ENCODE data around the gene IL34.
A peak's percentile ranks its signal among the peaks of the same experiment; 100 is the strongest.

- TF ChIP-seq SMARCE1 (IDR thresholded peaks at IDR 0.05; ENCODE audit: borderline replicate concordance), result no peak
- TF ChIP-seq ZNF784 (CRISPR knock-in tag; IDR thresholded peaks at IDR 0.05; ENCODE audit: borderline replicate concordance), result no peak
- TF ChIP-seq SP5 (CRISPR knock-in tag; IDR thresholded peaks at IDR 0.05; ENCODE audit: borderline replicate concordance, low read depth), result no peak
- TF ChIP-seq ZNF282 (IDR thresholded peaks at IDR 0.05; ENCODE audit: partially characterized antibody), result no peak
- TF ChIP-seq CTCF (CRISPR knock-in tag; IDR thresholded peaks at IDR 0.05), result no peak
- no peak for TF ChIP-seq POLR2AphosphoS5 (IDR thresholded peaks at IDR 0.05; ENCODE audit: low read depth, low read length)
- TF ChIP-seq POLR2A (IDR thresholded peaks at IDR 0.05; ENCODE audit: insufficient read depth in 1 of 2, low read depth in 2 of 2, low read length in 2 of 2), result 0 out of 4 replicates have a peak, but pooled peaks of 1 of the 2 experiments have one; percentile 14
- TF ChIP-seq ZSCAN9 (CRISPR knock-in tag; IDR thresholded peaks at IDR 0.05; ENCODE audit: borderline replicate concordance), result no peak
- peak in 1 of 2 experiments; percentile 48; a peak in 1 of 4 replicates for TF ChIP-seq REST (IDR thresholded peaks at IDR 0.05; ENCODE audit: borderline replicate concordance in 1 of 2, low read depth in 1 of 2, low read length in 2 of 2)
Observed at GRCh38 chr16:70680495-70681381, 34.4 kb downstream of the IL34 start.
